HFF-Myc (cell line): ENCODE data around the gene ANKRD6.

Experiments
- DNase-seq: peaks from one replicate; pipeline ENCODE4 v3.0.0-alpha.2; 2011; ENCODE audit warnings: low read depth; ENCODE audit errors: extremely low read depth
- H3K4me3 ChIP-seq: replicated peaks from 2 replicates; pipeline ENCODE4 v1.5.1; 2011; ENCODE audit warnings: low read depth, mild to moderate bottlenecking, control low read depth, low read length
- TF ChIP-seq, protein P1 (sequence below): IDR thresholded peaks from 2 replicates; pipeline ENCODE4 v1.5.1; 2012; ENCODE audit warnings: mild to moderate bottlenecking, low read depth, low read length, control low read depth; ENCODE audit errors: missing control alignments

ANKRD6 gene

DNA sequence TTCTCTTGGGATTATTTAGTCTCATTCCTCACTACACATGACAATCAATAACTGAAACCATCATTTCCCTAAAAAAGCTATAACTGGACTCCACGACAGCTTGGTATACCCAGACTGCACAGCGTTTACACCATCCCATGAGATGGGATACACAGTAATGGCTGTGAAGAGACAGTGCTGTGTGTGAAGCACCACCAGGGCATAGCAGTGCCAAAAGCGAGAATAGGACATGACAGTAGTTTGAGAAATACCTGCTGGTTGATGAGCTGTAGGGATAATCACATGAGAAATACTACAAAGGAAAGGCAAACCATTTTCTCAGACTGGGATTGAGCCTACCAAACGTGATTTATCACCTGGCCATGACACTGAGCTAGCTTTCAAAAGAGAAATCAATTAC, 228.0 kb downstream of the ANKRD6 start:
- no peak for DNase-seq
- TF ChIP-seq, protein P1, sequence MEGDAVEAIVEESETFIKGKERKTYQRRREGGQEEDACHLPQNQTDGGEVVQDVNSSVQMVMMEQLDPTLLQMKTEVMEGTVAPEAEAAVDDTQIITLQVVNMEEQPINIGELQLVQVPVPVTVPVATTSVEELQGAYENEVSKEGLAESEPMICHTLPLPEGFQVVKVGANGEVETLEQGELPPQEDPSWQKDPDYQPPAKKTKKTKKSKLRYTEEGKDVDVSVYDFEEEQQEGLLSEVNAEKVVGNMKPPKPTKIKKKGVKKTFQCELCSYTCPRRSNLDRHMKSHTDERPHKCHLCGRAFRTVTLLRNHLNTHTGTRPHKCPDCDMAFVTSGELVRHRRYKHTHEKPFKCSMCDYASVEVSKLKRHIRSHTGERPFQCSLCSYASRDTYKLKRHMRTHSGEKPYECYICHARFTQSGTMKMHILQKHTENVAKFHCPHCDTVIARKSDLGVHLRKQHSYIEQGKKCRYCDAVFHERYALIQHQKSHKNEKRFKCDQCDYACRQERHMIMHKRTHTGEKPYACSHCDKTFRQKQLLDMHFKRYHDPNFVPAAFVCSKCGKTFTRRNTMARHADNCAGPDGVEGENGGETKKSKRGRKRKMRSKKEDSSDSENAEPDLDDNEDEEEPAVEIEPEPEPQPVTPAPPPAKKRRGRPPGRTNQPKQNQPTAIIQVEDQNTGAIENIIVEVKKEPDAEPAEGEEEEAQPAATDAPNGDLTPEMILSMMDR = no peak
- no peak overlapping the region for H3K4me3 ChIP-seq

DNA sequence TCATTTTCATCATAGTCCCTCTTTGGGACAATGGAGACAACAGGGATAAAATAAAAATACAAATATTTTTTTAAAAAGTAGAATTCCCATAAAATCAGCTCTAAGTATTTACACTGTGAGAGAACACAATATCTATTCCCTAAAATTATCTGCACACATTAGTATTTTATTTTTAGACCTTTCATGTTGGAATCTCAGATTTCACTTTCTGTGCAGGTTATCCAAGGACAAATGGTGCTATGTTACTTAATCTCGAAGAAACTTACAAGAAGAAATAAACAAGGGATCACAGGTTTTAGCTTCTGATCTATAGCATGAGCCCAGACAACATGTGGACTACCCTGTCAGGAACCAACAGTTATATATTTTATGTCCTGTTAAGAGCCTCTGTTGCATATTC, 228.6 kb downstream of the ANKRD6 start:
- TF ChIP-seq, protein P1 = no peak
- no peak overlapping the region for H3K4me3 ChIP-seq
- no peak for DNase-seq

DNA sequence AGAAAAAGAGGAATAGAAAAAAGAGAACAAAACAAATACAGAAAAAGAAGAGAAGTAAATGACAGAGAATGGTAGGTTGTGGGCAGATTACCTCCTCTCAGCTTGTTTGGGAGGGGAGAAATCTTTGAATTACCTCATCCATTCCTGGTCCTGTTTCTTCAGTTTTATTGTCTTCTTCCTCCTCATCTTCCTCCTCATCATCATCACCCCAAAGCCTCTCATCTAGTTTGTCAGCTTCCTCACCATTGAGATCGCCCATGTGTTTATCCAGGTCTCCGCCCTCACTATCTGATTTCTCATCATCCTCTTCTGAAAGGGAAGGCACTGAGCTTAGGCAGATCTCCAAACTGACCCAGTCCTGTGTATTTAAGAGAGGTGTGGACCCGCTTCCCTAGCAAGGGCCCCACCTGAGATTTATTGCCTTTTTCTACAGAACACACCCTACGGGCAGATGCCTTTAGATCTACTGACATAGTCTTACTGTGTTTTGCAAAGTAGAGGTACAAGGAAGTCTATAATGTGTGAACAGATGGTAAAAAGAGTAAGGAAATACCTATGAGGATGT, 229.8 kb downstream of the ANKRD6 start:
- TF ChIP-seq, protein P1 = no peak
- DNase-seq = no peak
- H3K4me3 ChIP-seq = no peak overlapping the region

DNA sequence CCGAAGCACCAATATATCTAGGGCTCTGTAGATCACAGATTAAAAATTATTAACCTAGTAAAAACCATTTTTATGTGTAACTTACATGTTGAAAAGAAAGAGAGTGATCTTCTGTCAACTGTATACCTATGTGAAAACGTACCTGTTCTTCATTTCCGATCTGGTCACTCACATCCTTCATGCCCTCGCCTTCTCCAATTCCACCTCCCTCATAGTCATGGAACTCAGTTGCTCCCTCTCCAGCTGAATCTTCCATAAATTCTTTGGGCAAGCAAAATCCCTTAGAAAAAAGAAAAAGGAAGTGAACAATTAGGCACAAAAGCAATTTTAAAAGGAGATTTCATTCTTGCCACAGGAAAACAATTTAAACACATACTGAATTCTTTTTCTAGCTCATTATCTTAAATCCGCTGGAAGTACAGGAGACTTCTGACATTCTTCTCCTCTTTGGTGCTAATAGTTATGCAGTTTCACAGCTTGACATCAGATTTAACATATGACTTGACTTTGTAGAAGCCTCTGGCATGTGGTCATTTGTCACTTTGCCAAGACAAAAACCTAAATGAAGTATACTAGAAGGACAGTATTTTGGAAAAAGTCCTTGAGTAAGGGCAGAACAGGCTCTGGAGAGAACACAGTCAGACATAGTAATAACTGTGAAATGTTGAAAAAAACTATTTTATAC, 235.1 kb downstream of the ANKRD6 start:
- no peak overlapping the region for H3K4me3 ChIP-seq
- TF ChIP-seq, protein P1 = no peak
- DNase-seq = no peak

DNA sequence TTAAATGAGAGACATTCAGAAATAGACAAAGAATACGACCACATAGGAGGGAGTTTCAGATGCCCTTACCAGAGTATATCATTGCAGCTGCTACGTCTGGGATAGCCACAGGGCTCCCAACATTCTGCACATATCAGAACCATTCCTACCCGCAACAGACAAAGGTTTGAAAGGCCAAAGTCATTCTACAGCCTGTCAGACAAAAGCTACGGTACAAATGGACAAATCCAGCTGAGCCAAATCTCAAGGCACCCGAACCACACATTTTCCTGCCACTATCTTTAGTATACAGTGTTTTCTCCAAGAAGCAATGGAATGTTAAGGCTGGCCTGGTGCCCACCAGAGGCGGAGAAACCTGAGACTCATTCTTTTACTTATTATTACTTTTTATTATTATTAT, 236.1 kb downstream of the ANKRD6 start:
- no peak for DNase-seq
- H3K4me3 ChIP-seq = no peak overlapping the region
- TF ChIP-seq, protein P1 = no peak

DNA sequence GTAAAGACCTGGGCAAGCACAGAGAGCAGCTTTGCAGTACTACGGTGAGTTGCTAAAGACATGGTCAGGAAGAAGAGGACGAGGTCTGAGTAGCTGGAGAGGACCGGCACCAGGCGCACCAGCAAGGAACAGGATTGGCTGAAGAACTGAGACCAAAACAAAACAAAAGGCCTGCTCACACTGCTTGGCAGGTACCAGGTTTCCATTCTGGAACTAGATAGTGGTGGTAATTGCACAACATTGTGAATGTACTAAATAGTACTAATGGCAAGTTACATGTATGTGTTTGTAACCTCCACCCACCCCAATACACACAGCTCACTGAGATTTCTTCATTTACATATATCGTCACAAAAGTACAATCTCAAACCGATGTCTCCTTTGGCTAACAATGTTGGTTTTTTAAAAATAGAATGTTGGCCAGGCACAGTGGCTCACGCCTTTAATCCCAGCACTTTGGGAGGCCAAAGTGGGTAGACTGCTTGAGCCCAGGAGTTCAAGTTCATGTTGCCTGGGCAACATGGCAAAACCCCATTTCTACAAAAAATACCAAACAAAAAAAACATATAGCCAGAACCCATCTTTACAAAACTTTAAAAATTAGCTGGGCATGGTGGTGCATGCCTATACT, 238.1 kb downstream of the ANKRD6 start:
- no peak overlapping the region for H3K4me3 ChIP-seq
- TF ChIP-seq, protein P1 = no peak
- no peak for DNase-seq
